ENCODE results near the gene C1orf21. TPM values are rescaled to one million over a fixed set of nuclear protein-coding genes. Genes with fewer than 3 reads are reported as not detected.

The C1orf21 gene
- total RNA-seq, 2 donors from 2014 or later: 8.3 to 10.2 TPM

- Histone ChIP-seq H3K36me3 (replicated peaks in 1 of 2; ENCODE audit: insufficient read depth in 1 of 2, low read depth in 2 of 2) (no peaks in the 10 kb centered on the region), H3K4me3 (no peak overlapping the region), H3K27ac (no peak overlapping the region), H3K9me3 (no peaks in the 10 kb centered on the region), H3K4me1 (peaks cover 11% of the 10 kb centered on the region), H3K27me3 (no peaks in the 10 kb centered on the region)
- ATAC-seq (no peak), DNase-seq (no peak)
- intact Hi-C loops (cut with DNase I): no loop called here
- 70 to 76% methylated on average over 3 of the region's 3 CpGs for WGBS, 2 donors
- TF ChIP-seq POLR2A (IDR thresholded peaks at IDR 0.05): no peak
- TF ChIP-seq, protein P1, sequence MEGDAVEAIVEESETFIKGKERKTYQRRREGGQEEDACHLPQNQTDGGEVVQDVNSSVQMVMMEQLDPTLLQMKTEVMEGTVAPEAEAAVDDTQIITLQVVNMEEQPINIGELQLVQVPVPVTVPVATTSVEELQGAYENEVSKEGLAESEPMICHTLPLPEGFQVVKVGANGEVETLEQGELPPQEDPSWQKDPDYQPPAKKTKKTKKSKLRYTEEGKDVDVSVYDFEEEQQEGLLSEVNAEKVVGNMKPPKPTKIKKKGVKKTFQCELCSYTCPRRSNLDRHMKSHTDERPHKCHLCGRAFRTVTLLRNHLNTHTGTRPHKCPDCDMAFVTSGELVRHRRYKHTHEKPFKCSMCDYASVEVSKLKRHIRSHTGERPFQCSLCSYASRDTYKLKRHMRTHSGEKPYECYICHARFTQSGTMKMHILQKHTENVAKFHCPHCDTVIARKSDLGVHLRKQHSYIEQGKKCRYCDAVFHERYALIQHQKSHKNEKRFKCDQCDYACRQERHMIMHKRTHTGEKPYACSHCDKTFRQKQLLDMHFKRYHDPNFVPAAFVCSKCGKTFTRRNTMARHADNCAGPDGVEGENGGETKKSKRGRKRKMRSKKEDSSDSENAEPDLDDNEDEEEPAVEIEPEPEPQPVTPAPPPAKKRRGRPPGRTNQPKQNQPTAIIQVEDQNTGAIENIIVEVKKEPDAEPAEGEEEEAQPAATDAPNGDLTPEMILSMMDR (IDR thresholded peaks at IDR 0.05): no peak
Measured at GRCh38 chr1:184383772-184384323, 3.0 kb upstream of the C1orf21 start.

DNA sequence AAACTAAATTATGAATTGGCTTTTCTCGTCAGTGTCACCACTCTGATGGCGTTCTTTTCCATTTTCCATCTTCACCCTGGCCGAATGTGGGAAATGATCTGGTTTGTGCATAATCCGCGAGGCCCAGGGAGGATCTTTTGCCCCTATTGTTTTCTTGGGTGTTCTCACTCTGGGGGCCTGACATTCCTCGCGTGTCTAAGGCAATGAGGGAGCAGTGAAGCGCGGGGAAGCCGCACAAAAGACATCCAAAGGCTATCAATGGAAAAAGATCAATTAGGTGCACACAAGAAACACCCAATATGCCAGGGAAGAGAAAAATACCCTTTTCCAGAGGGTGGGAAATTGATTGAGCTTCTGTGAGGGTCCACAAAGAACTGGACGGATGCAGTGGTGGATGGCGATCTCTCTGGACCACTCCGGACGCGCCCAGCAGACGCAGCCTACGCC, 941 bp upstream of the C1orf21 start:
- peaks cover 16% of the 10 kb centered on the region for H3K4me1 ChIP-seq
- no peaks in the 10 kb centered on the region for H3K9me3 ChIP-seq
- DNase-seq (no peak), ATAC-seq (no peak)
- H3K4me3 ChIP-seq: peak overlapping the region; percentile 76 to 88
- WGBS, 2 donors: 42 to 57% methylated on average over 13 to 17 of the region's 17 CpGs
- no peaks in the 10 kb centered on the region for H3K27me3 ChIP-seq
- no peaks in the 10 kb centered on the region for H3K36me3 ChIP-seq (replicated peaks in 1 of 2; ENCODE audit: insufficient read depth in 1 of 2, low read depth in 2 of 2)
- intact Hi-C loops (cut with DNase I): no loop called here
- peak overlapping the region in 3 of 4 donors; percentile 77 to 83 (median 82) for H3K27ac ChIP-seq
- TF ChIP-seq, protein P1 (IDR thresholded peaks at IDR 0.05): no peak
- no peak for TF ChIP-seq POLR2A (IDR thresholded peaks at IDR 0.05)

DNA sequence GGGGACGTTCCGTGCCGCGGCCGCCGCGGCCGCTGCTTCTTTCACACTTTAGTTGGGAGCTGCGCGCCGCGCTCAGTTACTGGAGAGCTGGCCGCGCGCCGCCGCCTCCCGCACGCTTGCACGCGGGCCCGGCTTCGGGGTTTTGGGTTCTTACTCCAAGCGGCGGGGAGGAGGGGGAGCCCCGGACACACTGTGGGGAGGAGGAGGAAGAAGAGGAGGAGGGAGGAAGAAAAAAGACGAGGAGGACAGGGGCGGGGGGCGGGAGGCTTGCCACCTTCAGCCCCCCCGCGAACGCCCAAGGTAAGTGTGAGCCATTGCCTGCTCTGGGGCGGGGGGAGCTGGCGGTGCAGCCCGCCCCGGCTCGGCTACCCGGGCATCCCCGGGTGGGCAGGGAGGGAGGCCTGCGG, 243 bp downstream of the C1orf21 start:
- peak overlapping the region; percentile 37 to 83 (median 80) for H3K27ac ChIP-seq
- DNase-seq: peak in 2 of 4 donors; percentile 19 to 48
- no peaks in the 10 kb centered on the region for H3K36me3 ChIP-seq (replicated peaks in 1 of 2; ENCODE audit: insufficient read depth in 1 of 2, low read depth in 2 of 2)
- TF ChIP-seq, protein P1 (IDR thresholded peaks at IDR 0.05): no peak
- TF ChIP-seq POLR2A (IDR thresholded peaks at IDR 0.05): peak in 1 of 3 donors; percentile 78
- intact Hi-C loops (cut with DNase I): no loop called here
- peaks cover 16% of the 10 kb centered on the region for H3K4me1 ChIP-seq
- no peak for ATAC-seq
- H3K9me3 ChIP-seq: no peaks in the 10 kb centered on the region
- WGBS, 2 donors: 0% methylated on average over 28 to 32 of the region's 40 CpGs
- peak overlapping the region; percentile 76 to 88 for H3K4me3 ChIP-seq
- no peaks in the 10 kb centered on the region for H3K27me3 ChIP-seq

DNA sequence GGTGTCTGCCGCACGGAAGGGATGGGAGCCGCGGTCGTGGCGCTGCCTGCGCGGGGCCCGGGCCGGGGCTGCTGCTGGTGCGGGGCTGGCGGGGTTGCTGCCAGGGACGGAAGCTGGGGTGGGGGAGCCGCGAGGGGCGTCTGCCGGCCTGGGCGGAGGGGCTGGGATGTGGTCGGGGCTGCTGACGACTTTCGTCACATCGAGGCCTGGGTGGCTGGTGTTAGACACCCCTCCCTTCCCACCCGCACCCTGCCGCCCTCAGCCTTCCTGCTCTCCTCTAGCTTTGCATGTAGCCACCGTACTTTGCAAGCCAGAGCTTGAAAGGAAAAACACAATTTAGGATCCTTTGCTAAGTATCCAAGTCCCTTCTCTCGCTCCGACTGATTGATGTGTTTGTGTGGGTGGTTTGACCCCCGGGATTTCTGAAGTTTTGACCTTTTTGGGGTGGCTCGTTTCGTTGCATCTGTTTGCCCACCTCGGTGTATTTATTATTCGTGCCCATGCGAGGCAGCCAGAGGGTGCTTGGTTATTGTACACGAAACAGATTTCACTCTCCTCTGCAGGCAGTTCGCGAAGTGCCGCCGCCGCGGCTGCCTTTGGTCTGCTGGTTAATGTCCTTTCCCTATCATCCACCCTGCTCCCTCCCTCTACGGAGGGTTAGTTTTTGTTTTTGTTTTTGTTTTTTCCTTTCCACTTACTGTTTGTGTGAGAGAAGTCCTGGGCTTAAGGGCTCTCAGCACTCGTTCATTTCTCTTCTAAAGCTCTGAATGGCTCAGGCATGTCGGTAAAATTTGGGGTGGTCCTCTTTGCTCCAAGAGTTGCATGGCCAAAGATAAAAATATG, 868 bp downstream of the C1orf21 start:
- H3K9me3 ChIP-seq: no peaks in the 10 kb centered on the region
- H3K4me3 ChIP-seq: peak overlapping the region; percentile 76 to 88
- intact Hi-C loops (cut with DNase I): no loop called here
- H3K4me1 ChIP-seq: peaks cover 16% of the 10 kb centered on the region
- H3K27me3 ChIP-seq: no peaks in the 10 kb centered on the region
- DNase-seq (peak; percentile 39 to 62 (median 42)), ATAC-seq (peak; percentile 22)
- H3K36me3 ChIP-seq (replicated peaks in 1 of 2; ENCODE audit: insufficient read depth in 1 of 2, low read depth in 2 of 2): no peaks in the 10 kb centered on the region
- TF ChIP-seq, protein P1 (IDR thresholded peaks at IDR 0.05): peak in 3 of 7 experiments; percentile 10 to 43 (median 27)
- TF ChIP-seq POLR2A (IDR thresholded peaks at IDR 0.05): no peak
- WGBS, 2 donors: 1% methylated on average over 23 to 42 of the region's 43 CpGs
- H3K27ac ChIP-seq: peak overlapping the region; percentile 37 to 83 (median 80)

Data from body of pancreas (tissue), 4 donors.